HCT116 (cell line): Measurements from ENCODE around the gene NAT16.

ENCODE experiments used
- SIN3A ChIP-seq: IDR thresholded peaks from 2 replicates; pipeline ENCODE4 v1.6.1; 2012; ENCODE audit warnings: low read depth
- TF ChIP-seq, protein P1 (sequence below), 3 experiments: fragments of 200-600 bp in 1 of 3; sonication (generic) in 1 of 3; IDR thresholded peaks in 2 of 3; conservative IDR thresholded peaks in 1 of 3; 2 replicates each; pipeline ENCODE4 v1.5.1; 2012 to 2017; ENCODE audit warnings: low read depth in 2 of 3, low read length in 2 of 3, antibody characterized with exemption in 1 of 3, borderline replicate concordance in 1 of 3, control low read depth in 1 of 3, mild to moderate bottlenecking in 1 of 3, mixed read lengths in 1 of 3, mixed run types in 1 of 3, moderate library complexity in 1 of 3; ENCODE audit not compliant: insufficient read depth in 1 of 3
- TF ChIP-seq, protein P2 (sequence below): IDR thresholded peaks from 2 replicates; pipeline ENCODE4 v1.6.1; 2011; ENCODE audit warnings: mild to moderate bottlenecking, low read length, moderate library complexity; ENCODE audit not compliant: insufficient replicate concordance; ENCODE audit errors: extremely low read depth

DNA sequence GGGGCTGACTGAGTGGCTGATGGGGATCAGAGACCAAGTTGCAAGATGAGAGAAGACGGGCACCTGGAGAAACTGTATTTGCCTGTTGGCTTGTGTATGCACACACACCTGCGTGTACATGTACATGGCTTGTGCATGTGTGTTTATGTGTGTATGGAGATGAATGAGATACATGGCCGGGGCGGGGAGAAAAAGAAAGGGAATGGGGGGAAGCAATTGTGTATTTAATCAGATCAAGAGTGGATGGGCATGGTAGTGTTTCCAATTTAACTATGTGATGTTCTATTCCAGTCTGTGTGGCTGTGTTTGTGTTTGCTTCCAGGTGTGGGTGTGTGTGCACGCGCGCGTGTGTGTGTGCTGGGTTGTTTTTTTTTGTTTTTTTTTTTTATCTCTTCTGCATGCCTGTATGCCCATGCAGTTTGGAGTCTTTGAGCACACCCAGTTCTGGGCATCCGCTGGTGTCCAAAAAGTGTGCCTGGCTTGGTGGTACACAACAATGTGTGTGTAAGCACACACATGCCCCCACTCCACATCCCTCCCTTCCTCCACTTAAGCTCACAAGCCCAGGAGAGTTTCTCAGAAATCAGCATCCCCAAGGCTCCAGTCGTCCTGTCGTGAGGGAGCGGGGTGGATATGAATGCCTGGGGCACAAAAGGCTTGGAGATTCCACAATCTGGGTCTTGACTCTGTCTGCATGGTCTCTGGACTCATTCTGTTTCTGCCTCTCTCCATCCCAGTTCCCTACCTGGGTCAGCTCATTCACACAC, 12.3 kb downstream of the NAT16 start:
- TF ChIP-seq SIN3A, result no peak
- TF ChIP-seq, protein P1, sequence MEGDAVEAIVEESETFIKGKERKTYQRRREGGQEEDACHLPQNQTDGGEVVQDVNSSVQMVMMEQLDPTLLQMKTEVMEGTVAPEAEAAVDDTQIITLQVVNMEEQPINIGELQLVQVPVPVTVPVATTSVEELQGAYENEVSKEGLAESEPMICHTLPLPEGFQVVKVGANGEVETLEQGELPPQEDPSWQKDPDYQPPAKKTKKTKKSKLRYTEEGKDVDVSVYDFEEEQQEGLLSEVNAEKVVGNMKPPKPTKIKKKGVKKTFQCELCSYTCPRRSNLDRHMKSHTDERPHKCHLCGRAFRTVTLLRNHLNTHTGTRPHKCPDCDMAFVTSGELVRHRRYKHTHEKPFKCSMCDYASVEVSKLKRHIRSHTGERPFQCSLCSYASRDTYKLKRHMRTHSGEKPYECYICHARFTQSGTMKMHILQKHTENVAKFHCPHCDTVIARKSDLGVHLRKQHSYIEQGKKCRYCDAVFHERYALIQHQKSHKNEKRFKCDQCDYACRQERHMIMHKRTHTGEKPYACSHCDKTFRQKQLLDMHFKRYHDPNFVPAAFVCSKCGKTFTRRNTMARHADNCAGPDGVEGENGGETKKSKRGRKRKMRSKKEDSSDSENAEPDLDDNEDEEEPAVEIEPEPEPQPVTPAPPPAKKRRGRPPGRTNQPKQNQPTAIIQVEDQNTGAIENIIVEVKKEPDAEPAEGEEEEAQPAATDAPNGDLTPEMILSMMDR (IDR thresholded peaks at IDR 0.05 in 2 of 3, conservative IDR thresholded peaks at IDR 0.05 in 1 of 3; ENCODE audit: borderline replicate concordance in 1 of 3, insufficient read depth in 1 of 3, low read depth in 2 of 3, low read length in 2 of 3), result no peak
- TF ChIP-seq, protein P2, sequence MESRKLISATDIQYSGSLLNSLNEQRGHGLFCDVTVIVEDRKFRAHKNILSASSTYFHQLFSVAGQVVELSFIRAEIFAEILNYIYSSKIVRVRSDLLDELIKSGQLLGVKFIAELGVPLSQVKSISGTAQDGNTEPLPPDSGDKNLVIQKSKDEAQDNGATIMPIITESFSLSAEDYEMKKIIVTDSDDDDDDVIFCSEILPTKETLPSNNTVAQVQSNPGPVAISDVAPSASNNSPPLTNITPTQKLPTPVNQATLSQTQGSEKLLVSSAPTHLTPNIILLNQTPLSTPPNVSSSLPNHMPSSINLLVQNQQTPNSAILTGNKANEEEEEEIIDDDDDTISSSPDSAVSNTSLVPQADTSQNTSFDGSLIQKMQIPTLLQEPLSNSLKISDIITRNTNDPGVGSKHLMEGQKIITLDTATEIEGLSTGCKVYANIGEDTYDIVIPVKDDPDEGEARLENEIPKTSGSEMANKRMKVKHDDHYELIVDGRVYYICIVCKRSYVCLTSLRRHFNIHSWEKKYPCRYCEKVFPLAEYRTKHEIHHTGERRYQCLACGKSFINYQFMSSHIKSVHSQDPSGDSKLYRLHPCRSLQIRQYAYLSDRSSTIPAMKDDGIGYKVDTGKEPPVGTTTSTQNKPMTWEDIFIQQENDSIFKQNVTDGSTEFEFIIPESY, result no peak
